SH-SY5Y (cell line): ENCODE data around the gene APOM.

Experiments
- GATA2 ChIP-seq: IDR thresholded peaks from 2 replicates; pipeline ENCODE4 v1.6.1; 2011; ENCODE audit warnings: mild to moderate bottlenecking, low read depth, low read length
- GATA3 ChIP-seq: IDR thresholded peaks from 2 replicates; pipeline ENCODE4 v1.6.1; 2011; ENCODE audit warnings: low read depth, mild to moderate bottlenecking, low read length, moderate library complexity

DNA sequence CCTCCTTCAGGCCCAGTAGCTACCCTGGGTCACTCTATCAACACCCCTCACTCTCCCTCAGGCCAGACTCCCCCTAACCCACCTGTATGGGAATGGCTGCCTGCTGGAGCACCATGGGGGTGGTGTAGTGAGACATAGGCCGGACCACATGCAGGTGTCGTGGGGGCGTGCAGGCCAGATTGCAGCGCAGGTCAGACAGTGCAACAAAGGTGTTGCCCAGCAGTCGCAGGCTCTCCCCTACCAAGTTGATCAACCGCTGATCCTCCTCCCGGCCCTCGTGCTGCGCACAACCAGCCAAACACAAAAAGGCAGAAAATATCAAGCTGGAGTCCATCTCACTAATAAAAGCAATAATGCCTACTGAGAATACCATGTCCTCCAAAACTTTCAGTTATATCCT is 10.4 kb upstream of the APOM start:
- TF ChIP-seq GATA3 (no peak), GATA2 (no peak)
